Raji (cell line): ENCODE measurements around the gene MAFB.

Experiments used
- POLR2A ChIP-seq: IDR thresholded peaks from 2 replicates; pipeline ENCODE4 v1.6.1; 2011; ENCODE audit warnings: low read depth, low read length, control low read depth; ENCODE audit not compliant: insufficient read depth

MAFB gene

GRCh38 chr20:40689100-40689942, at the start of gene MAFB:
Gene MAFB, minus strand, starts transcription at chr20:40689236. Its CDS starts 386 bp downstream, at chr20:40688850.
- no peak for TF ChIP-seq POLR2A

- TF ChIP-seq POLR2A = no peak
Measured at GRCh38 chr20:40728996-40729395, 40.0 kb upstream of the MAFB start.

- TF ChIP-seq POLR2A = no peak
Measured at GRCh38 chr20:40728470-40728869, 39.4 kb upstream of the MAFB start.

GRCh38 chr20:40727960-40728359, 38.9 kb upstream of the MAFB start:
- TF ChIP-seq POLR2A = no peak

GRCh38 chr20:40726776-40727175, 37.7 kb upstream of the MAFB start:
- no peak for TF ChIP-seq POLR2A

GRCh38 chr20:40724566-40724965, 35.5 kb upstream of the MAFB start:
- TF ChIP-seq POLR2A = no peak

- TF ChIP-seq POLR2A = no peak
Measured at GRCh38 chr20:40720826-40721225, 31.8 kb upstream of the MAFB start.

GRCh38 chr20:40720099-40720498, 31.1 kb upstream of the MAFB start:
- no peak for TF ChIP-seq POLR2A

GRCh38 chr20:40718982-40719729, 30.1 kb upstream of the MAFB start:
- TF ChIP-seq POLR2A = no peak

GRCh38 chr20:40718214-40718977, 29.4 kb upstream of the MAFB start:
- TF ChIP-seq POLR2A = no peak

- TF ChIP-seq POLR2A = no peak
Measured at GRCh38 chr20:40717343-40717865, 28.4 kb upstream of the MAFB start.

GRCh38 chr20:40715491-40715890, 26.5 kb upstream of the MAFB start:
- TF ChIP-seq POLR2A = no peak

GRCh38 chr20:40714916-40715315, 25.9 kb upstream of the MAFB start:
- TF ChIP-seq POLR2A = no peak

GRCh38 chr20:40714109-40714508, 25.1 kb upstream of the MAFB start:
- no peak for TF ChIP-seq POLR2A

GRCh38 chr20:40713508-40713907, 24.5 kb upstream of the MAFB start:
- TF ChIP-seq POLR2A = no peak
